Thyroid gland (tissue), 4 donors: ENCODE data around the gene DLG2.

Source experiments
- CTCF ChIP-seq, 6 experiments: fragments of 200-600 bp in 3 of 6; fragments of 450-650 bp in 3 of 6; sonication (generic) in 3 of 6; IDR thresholded peaks; one replicate each; pipeline ENCODE4 v1.5.1; 2016 to 2019; ENCODE audit warnings: antibody characterized with exemption in 6 of 6, mild to moderate bottlenecking in 2 of 6, inconsistent platforms in 1 of 6, moderate library complexity in 1 of 6
- POLR2A ChIP-seq, 2 donors: fragments of 450-650 bp; IDR thresholded peaks; one replicate each; pipeline ENCODE4 v1.6.1; 2017; ENCODE audit warnings: antibody characterized with exemption in 2 of 2, mild to moderate bottlenecking in 2 of 2, moderate library complexity in 1 of 2

GRCh38 chr11:85247797-85248196 lies 379.3 kb downstream of the DLG2 start:
- TF ChIP-seq CTCF (IDR thresholded peaks at IDR 0.05) (no peak), POLR2A (IDR thresholded peaks at IDR 0.05) (no peak)
